ENCODE data around the gene SORL1-AS1.

SORL1-AS1 gene

DNA sequence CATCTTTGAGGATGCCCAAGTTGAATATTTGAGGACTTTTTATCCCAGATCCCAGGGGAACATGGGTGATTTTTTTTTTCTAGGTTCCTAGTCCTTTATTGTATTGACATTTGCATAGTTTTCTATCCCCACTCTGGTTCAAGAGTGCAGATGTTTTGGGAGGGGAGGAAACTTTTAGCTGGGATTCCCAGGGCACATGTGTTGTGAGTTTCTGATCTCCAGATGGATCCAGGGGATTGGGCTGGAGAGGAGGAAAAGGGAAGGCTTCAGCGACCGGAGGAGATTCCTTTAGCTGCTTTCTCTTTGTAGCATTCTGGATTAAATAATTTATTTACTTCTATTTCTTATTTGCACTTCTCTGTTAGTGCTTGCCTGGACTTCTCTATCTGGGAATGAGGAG lies 14.7 kb upstream of the SORL1-AS1 start:
- peaks cover 19% of the 10 kb centered on the region for H3F3A ChIP-seq (replicated peaks; ENCODE audit: insufficient read depth)
- no peak overlapping the region for H2AFZ ChIP-seq (ENCODE audit: low read depth)

More for the DNA sequence above, 14.7 kb upstream of the SORL1-AS1 start:
- TF ChIP-seq TEAD4 (IDR thresholded peaks at IDR 0.05; ENCODE audit: borderline replicate concordance, insufficient read depth) (no peak), SIN3A (IDR thresholded peaks at IDR 0.05; ENCODE audit: borderline replicate concordance, low read depth, low read length) (no peak), MXI1 (IDR thresholded peaks at IDR 0.05; ENCODE audit: low read depth, low read length) (no peak), FOXM1 (IDR thresholded peaks at IDR 0.05; ENCODE audit: low read depth) (no peak), RXRA (IDR thresholded peaks at IDR 0.05; ENCODE audit: borderline replicate concordance, low read depth) (no peak), RCOR1 (IDR thresholded peaks at IDR 0.05; ENCODE audit: low read length) (no peak), CHD2 (IDR thresholded peaks at IDR 0.05; ENCODE audit: low read length, partially characterized antibody) (no peak), PBX3 (IDR thresholded peaks at IDR 0.05) (no peak), REST (IDR thresholded peaks at IDR 0.05; ENCODE audit: low read depth, low read length) (no peak), YY1 (IDR thresholded peaks at IDR 0.05; ENCODE audit: low read depth) (no peak), GABPA (IDR thresholded peaks at IDR 0.05; ENCODE audit: low read depth) (no peak), MAX (IDR thresholded peaks at IDR 0.05; ENCODE audit: low read depth) (no peak), JUND (IDR thresholded peaks at IDR 0.05) (no peak)
- no peaks in the 10 kb centered on the region for H3K9me2 ChIP-seq
- no peak for DNase-seq
- H3K79me2 ChIP-seq (ENCODE audit: insufficient read depth): no peaks in the 10 kb centered on the region
- H3K27me3 ChIP-seq (ENCODE audit: insufficient read depth): no peaks in the 10 kb centered on the region
- H3K27ac ChIP-seq (ENCODE audit: low read depth in 2 of 2, low read length in 1 of 2): peak overlapping the region in 1 of 2 experiments; percentile 72; a peak in 2 of 4 replicates
- ChIA-PET POLR2A (no interaction called here), CTCF (interaction anchor here (0.7 kb wide), 1 partner anchor 16 kb away, joined by 4 read pairs; no protein-coding TSS in a partner anchor)
- 95% methylated on average over 2 of the region's 2 CpGs for WGBS (ENCODE audit: low lambda C conversion rate)
- H3K4me1 ChIP-seq (ENCODE audit: control insufficient read depth in 1 of 2, insufficient read depth in 2 of 2, low read depth in 1 of 2, low read length in 1 of 2): peaks cover 29 to 35% of the 10 kb centered on the region in 2 experiments
- H3K4me2 ChIP-seq: 0 out of 2 replicates have a peak overlapping the region, but pooled peaks have one; percentile 63
- H4K20me1 ChIP-seq (ENCODE audit: insufficient read depth): no peaks in the 10 kb centered on the region
- H3K9ac ChIP-seq: no peak overlapping the region
- H3K9me3 ChIP-seq: no peaks in the 10 kb centered on the region
- H3K36me3 ChIP-seq (replicated peaks in 1 of 2; ENCODE audit: control insufficient read depth in 1 of 2, insufficient read depth in 2 of 2, low read length in 1 of 2): no peaks in the 10 kb centered on the region
- no peak overlapping the region for H3K4me3 ChIP-seq (ENCODE audit: low read depth in 2 of 2, low read length in 1 of 2)

All from SK-N-SH (cell line).